GM18870 (cell line): Measurements from ENCODE around the gene NPY4R.
"Not testable (repeated sequence)": the region's sequence is repeated elsewhere in the genome, so short reads cannot be mapped to it uniquely, and the experiment has no call there.

Source experiments
- ATAC-seq: cut with Tn5 transposase; IDR thresholded peaks from one replicate; pipeline ENCODE4 v1.9.1; 2021; ENCODE audit warnings: moderate library complexity; ENCODE audit not compliant: unreplicated experiment

The NPY4R gene

GRCh38 chr10:46457071-46457470, 8.7 kb downstream of the NPY4R start:
- not testable (repeated sequence) for ATAC-seq

DNA sequence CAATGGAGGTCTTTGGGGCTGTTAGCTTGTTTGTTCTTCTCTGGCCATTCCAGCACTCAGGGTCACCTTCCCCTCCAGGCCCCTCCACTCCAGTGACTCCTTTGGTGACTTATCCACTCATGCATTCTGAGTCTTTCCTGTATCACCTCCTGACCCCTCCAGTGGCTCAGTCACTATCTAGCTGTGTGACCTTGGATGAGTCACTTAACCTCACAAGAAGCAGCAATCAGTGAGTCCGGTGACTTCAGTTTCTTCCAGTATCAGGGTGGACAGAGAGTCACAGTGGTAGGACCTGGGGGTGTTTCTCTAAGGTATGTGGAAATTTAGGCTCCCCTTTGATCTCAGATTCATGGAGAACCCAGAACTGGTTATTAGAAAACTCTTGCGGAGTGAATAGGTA, 9.8 kb downstream of the NPY4R start:
- not testable (repeated sequence) for ATAC-seq

GRCh38 chr10:46451365-46451764, 14.4 kb downstream of the NPY4R start:
- ATAC-seq = not testable (repeated sequence)

GRCh38 chr10:46450829-46451228, 14.9 kb downstream of the NPY4R start:
- not testable (repeated sequence) for ATAC-seq

DNA sequence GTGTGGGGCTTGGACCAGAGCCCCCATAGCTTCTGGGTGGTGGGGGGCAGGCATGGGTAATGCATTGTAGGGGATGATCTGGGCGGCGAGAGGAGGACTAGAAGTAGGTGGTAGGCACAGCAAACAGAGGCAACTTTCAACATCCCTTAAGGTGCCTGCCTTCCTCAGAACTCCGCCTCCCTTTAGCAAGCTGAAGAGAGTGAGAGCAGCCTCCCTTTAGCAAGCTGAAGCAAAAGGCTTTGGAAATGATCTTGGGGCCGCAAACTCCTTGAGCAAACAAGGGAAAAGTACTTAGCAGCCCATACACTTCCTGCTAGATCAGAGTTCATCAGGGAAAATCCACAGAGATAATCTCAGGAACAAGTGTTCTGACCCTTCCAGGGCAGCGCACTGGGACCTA, 18.3 kb downstream of the NPY4R start:
- ATAC-seq = not testable (repeated sequence)

GRCh38 chr10:46445389-46446122, 20.2 kb downstream of the NPY4R start:
- ATAC-seq = peak; percentile 61

DNA sequence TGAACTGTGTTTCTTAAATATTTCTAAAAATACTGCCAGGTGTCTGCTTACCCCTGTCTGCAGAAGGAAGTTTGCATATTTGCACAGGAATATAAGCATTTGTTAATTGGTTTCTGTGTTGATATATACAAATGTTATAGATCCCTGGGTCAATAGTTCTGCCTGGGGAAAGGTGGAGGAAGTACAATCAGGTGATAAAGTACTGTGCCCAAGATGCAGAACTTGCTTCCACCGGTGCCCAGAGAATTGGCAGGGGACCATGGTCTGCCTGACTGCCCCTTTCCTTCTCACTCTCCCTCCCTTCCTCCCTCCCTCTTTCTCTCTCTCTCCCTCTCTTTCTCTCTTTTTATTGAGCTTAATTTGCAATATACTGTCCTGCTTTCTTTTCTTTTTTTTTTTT, 22.3 kb downstream of the NPY4R start:
- not testable (repeated sequence) for ATAC-seq

DNA sequence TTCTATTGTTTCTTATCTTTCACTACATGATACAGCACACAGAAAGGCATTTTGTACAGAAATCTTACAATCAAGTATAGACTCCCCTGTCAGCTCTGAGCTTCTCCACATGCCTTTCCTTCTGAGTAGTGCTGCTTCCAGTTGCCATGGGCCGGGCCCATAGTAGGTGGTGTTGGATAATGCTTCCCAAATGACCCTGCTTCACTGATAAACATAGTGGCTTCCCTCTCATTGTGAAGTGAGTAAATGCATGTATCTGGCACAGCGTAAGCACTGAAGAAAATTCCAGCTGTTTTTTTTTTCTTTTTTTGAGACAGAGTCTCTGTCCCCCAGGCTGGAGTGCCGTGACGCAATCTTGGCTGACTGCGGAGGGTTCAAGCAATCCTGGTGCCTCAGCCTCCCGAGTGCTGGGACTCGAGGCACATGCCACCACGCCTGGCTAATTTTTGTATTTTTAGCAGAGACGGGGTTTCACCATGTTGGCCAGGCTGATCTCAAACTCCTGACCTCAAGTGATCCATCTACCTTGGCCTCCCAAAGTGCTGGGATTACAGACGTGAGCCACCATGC, 23.0 kb downstream of the NPY4R start:
- ATAC-seq = not testable (repeated sequence)

GRCh38 chr10:46441837-46442278, 23.9 kb downstream of the NPY4R start:
- ATAC-seq = not testable (repeated sequence)

DNA sequence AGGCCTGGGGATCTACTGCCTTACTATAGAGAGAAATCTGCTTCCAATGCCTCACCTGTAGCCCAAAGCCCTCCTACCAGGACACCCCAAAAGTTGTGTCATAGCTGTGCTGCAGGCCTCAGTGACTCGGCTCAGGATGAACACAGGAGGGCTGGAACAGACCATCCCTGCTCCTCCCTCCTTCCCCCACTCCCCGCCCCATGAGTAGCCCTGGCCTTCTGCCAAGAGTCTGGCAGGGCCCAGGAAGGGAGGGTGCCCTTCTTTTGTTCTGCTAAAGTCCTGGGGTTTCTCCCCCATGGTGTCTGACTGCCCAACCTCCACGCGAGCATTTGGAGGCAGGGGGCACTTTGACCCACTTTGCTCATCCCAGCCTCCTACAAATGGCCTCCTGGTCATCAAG, 24.8 kb downstream of the NPY4R start:
- ATAC-seq = not testable (repeated sequence)

- not testable (repeated sequence) for ATAC-seq
Measured at GRCh38 chr10:46423550-46423949, 42.2 kb downstream of the NPY4R start.

GRCh38 chr10:46419570-46420379, 46.0 kb downstream of the NPY4R start:
- ATAC-seq = not testable (repeated sequence)

- ATAC-seq = not testable (repeated sequence)
Measured at GRCh38 chr10:46418283-46418682, 47.5 kb downstream of the NPY4R start.

- not testable (repeated sequence) for ATAC-seq
Measured at GRCh38 chr10:46415291-46415690, 50.5 kb downstream of the NPY4R start.

GRCh38 chr10:46412665-46413064, 53.1 kb downstream of the NPY4R start:
- not testable (repeated sequence) for ATAC-seq

DNA sequence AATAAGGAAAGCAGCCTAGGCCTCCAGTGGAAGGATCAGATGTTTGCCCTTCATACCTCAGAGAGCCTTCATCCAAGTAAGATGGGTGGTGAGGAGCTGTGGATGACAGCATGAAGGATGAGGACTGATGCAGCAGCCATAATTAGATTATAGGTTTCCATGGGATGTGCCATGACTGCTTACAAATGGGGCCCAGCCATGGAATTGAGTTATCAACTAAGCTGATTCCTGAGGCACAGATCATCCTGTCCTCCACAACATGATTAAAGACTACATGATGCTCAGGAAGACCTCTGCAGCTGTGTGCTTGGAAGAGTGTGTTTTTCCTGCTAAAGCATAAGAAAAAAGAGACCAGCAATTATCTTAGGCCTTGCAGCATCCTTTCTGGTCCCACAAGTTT, 54.6 kb downstream of the NPY4R start:
- not testable (repeated sequence) for ATAC-seq
